Mononuclear cell (primary cell): ENCODE results near the gene SPTBN1. TPM values are rescaled to one million over a fixed set of nuclear protein-coding genes. Genes with fewer than 3 reads are reported as not detected.

Source experiments
- H3K27me3 ChIP-seq: 2 replicates; pipeline ENCODE4 v1.6.0; 2011; ENCODE audit warnings: low read length, control low read depth; ENCODE audit not compliant: insufficient read depth
- H3K4me1 ChIP-seq: 2 replicates; pipeline ENCODE4 v1.5.1; 2011; ENCODE audit warnings: mild to moderate bottlenecking, low read length, control low read depth; ENCODE audit not compliant: insufficient read depth
- H3K4me3 ChIP-seq: 2 replicates; pipeline ENCODE4 v1.5.1; 2011; ENCODE audit warnings: mild to moderate bottlenecking, low read length, moderate library complexity
- H3K9me3 ChIP-seq: 2 replicates; pipeline ENCODE4 v1.5.1; 2011; ENCODE audit warnings: low read depth, mild to moderate bottlenecking, control low read depth, low read length
- total RNA-seq: library from RNA; depleted of rRNA; stranded (reverse); fragments of >200 nt; gene quantifications from one replicate; pipeline ENCODE4 v1.2.3, GENCODE V29; 2012

Gene SPTBN1
- total RNA-seq, 1 donor, result 107 TPM

DNA sequence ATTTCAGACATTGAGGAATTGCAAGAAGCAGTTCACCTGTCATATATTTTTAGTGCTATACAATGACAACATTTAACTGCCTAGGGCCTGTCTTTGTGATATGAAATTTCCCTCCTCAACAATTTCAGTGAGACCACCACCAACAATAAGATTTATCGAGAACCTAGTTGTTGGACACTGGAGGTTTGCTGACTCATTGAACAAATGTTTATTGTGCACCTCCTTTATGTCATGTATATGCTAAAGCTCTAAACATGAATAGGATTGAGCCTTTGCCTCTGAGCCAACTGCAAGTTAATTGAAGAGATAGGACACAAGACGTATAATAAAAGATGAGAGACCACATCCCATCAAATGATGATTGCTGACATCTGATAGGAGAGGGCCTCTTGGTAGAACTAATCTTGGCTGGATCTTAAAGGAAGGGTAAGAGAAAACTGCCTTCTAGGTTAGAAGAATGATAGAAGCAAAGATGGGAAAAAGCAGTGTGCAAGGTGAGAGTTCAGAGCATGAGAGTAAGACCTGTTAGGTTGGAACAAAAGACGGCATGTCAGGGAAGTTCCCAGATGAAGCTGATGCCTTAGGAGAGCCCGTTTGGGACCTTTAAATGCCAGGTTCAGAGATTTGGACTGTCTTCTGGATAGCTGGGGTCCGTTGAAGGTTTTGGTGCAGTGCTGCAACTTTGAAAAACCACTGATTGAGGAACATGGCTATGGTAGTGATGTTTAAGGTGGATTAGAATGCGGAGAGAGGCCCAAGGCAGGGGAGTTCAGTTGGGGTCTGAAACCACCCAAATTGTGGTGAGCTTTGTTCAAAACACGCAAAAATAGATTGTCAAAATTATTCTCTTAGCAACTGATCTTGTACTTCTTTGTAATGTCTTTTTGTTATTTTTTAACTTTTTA lies 134.3 kb downstream of the SPTBN1 start:
- Histone ChIP-seq H3K9me3 (no peaks in the 10 kb centered on the region), H3K4me1 (peaks cover 82% of the 10 kb centered on the region), H3K4me3 (no peak overlapping the region), H3K27me3 (no peaks in the 10 kb centered on the region)

DNA sequence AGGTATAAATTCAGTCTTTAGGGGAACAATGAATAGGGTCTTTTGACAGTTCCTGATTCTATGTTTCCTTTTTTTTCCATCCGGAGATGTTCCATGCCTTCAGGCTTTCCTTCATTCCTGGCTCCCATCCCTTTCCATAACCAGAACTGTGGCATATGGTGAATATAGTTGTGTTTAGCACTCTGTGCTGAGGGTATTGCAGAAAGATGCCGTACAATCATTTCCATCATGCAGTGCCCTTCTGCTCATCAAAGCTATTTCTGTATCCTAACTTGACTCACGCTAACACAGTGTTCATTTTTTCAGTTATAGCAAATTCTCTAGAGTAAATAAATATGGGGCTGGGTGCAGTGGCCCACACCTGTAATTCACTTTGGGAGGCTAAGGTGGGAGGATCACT lies 135.4 kb downstream of the SPTBN1 start:
- H3K4me1 ChIP-seq, result peaks cover 82% of the 10 kb centered on the region
- no peaks in the 10 kb centered on the region for H3K9me3 ChIP-seq
- no peak overlapping the region for H3K4me3 ChIP-seq
- no peaks in the 10 kb centered on the region for H3K27me3 ChIP-seq

DNA sequence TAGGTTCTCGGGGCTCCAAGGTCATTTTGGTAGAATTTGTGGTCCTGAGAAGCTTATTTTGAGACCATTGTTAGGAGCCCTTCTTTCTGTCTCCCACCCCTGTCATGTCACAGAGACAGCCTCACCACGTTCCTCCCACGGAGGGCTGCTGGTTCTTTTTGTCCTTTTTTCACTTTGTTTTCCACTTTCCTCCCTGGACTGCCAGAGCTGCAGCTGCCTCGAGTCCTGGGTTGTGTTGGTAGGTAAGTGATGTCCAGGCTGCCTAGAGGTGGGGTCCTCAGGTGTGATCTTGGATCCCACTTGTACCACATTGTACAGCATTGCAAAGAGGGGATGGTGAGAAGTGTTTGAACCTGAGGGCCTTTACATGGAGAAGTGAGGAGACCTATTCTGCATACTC lies 137.1 kb downstream of the SPTBN1 start:
- no peaks in the 10 kb centered on the region for H3K9me3 ChIP-seq
- H3K4me1 ChIP-seq, result peaks cover 86% of the 10 kb centered on the region
- H3K4me3 ChIP-seq, result no peak overlapping the region
- H3K27me3 ChIP-seq, result no peaks in the 10 kb centered on the region

DNA sequence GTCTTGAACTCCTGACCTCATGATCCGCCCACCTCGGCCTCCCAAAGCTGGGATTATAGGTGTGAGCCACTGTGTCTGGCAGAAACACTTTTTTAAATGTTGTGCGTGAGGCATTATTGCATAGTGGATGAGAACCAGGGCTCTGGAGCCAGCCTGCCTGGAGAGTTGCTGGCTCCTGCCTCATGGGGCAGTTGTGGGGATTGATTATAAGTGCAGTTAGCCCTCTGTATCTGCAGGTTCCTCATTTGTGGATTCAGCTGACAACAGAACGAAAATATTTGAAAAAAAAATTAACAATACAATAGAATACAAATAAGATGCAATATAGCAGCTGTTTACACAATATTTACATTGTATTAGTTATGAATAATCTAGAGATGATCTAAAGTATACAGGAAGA lies 137.9 kb downstream of the SPTBN1 start:
- peaks cover 88% of the 10 kb centered on the region for H3K4me1 ChIP-seq
- H3K4me3 ChIP-seq, result no peak overlapping the region
- no peaks in the 10 kb centered on the region for H3K9me3 ChIP-seq
- no peaks in the 10 kb centered on the region for H3K27me3 ChIP-seq

DNA sequence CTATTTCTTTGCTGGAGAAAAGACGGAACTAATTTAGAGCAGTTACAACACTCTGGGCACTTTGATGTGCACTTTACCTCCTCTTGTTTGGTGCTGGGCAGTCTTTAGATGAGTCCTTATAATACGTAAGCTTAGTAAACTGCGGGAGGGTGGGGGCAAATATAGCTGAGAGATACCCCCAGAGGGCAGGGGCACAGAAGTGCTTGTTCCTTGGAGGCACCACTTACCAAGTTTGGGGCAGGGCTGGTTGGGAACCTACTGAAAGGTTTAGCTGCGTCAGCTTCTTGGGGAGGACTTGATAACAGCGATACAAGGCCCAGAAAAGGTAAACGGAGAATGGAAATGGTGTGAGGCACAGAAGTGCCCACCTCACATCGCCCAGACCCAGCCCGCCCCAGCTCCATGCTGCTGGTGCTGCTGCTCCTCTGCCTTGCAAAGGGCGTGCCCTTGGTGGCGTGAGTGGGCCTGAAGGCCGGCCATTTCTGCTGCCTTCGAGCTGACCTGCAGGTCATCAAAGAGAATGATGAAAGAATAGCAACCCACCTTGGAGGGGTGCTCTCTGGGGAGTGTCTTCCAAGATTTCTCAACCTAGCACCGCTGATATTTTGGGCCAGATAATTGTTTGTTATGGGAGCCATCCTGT lies 139.2 kb downstream of the SPTBN1 start:
- H3K4me3 ChIP-seq, result no peak overlapping the region
- no peaks in the 10 kb centered on the region for H3K9me3 ChIP-seq
- H3K4me1 ChIP-seq, result peaks cover 87% of the 10 kb centered on the region
- no peaks in the 10 kb centered on the region for H3K27me3 ChIP-seq

DNA sequence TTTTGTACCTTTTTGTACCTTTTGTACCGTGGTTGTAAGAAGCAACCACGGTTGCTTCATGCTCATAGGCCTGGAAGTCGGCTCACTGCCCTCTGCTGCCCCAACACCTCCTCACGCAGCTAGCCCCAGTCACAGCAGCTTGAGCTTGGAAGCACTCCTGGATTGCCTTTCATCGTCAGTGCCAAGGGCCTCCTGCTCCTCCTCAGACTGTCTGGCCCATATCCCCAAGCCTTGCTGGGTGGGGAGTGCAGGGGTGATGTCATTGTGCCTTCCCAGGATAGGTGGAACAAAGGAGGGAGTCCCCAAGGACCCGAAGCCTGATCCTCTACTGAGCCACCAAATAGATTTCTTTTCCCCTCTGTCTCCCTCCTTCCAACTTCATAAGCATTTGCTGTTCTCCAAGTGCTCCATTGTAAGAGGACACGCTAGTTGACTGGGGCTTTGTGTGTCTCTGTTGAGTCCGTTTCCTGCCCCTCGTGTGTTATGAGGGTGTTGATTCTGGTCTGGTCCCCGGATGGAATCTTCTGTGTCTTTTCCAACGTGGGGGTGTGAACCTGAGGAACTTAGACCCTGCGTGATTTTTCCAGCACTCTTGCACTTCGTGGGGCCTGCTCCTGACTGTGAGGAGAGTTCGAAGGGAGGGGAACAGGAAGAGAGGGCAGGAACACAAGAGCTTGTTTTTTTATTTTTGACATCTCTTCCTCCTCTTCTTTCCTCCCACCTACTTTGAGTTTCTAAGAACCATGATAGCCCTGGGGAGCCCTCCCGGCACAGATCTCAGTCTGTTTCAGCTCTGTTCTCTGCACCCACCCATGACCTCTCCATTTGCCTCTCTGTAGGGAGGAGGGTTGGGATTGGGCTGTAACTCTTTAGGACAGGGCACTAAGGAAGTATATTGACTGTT lies 140.1 kb downstream of the SPTBN1 start:
- no peaks in the 10 kb centered on the region for H3K27me3 ChIP-seq
- H3K9me3 ChIP-seq, result no peaks in the 10 kb centered on the region
- H3K4me1 ChIP-seq, result peaks cover 83% of the 10 kb centered on the region
- H3K4me3 ChIP-seq, result no peak overlapping the region

DNA sequence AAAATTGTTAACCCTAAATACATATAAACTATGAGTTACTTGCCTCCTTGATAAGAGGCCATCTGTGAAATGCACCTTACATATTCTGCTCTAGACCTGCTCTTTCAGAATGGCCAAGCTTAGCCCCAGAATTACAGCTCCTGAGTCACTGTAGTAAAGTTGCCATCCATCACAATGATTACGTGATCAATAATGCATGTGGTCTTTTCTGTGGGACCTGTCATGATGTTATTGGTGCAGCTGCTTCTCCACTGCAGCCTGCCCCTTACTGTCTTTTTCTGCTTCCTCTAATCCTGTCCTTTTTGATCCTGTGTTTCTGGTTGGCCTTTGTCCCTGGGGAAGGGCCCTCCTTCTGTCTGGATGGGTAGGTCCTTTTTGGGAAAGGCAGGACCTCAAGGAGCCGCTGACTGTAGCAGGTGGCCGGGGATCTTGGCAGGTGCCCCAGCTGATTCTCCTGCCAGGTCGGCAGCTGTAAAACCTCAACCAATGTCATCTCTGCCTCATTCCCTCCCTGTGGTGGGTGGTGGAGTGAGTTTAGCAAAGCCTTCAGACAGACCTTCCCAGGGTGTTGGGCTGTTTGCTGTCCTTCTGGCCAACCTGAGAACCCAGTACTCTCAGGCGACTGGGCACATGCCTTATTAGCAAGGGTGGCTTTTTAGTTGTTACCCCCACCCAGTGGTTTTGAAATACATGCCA lies 141.2 kb downstream of the SPTBN1 start:
- H3K9me3 ChIP-seq, result no peaks in the 10 kb centered on the region
- no peak overlapping the region for H3K4me3 ChIP-seq
- H3K27me3 ChIP-seq, result no peaks in the 10 kb centered on the region
- peaks cover 88% of the 10 kb centered on the region for H3K4me1 ChIP-seq

DNA sequence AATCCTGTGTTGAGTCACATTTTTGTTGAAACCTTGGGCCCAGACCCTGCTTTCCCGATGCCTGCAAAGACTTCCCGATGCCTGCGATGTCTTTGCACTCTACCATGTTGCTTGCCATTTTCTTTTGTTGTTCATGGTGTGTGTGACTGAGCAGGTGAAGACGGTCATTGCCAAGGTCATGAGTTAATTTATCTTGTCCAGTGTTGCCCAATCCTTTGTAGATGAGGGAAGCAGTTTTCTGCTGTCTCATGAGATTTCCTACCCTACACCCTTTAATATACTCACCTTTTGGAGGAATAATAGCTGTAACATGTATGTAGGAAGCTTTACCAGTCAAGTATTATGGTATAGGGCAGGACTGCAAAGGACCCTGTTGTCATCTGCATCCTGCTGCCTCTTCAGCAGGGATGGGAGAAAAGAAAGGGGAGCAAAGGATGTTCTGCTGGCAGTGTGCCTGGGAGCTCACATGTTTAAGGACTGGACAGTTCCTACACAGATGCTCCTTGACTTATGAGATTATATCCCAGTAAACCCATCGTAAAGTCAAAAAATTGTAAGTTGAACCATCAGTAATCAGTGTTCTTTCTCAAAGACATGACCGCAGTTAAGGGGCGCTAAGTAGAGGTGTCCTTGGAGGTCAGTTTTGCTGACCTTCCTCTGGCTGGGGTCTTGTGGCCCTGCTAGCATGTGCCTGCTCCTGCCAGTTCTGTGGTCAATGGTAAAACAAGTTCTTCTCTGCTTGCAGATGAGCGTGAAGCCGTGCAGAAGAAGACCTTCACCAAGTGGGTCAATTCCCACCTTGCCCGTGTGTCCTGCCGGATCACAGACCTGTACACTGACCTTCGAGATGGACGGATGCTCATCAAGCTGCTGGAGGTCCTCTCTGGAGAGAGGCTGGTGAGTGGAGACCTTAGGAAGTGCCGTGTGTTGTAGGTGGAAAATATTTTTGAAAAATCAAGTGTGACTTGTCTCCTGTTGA lies 142.5 kb downstream of the SPTBN1 start:
- Histone ChIP-seq H3K4me1 (peaks cover 88% of the 10 kb centered on the region), H3K9me3 (no peaks in the 10 kb centered on the region), H3K27me3 (no peaks in the 10 kb centered on the region), H3K4me3 (no peak overlapping the region)

DNA sequence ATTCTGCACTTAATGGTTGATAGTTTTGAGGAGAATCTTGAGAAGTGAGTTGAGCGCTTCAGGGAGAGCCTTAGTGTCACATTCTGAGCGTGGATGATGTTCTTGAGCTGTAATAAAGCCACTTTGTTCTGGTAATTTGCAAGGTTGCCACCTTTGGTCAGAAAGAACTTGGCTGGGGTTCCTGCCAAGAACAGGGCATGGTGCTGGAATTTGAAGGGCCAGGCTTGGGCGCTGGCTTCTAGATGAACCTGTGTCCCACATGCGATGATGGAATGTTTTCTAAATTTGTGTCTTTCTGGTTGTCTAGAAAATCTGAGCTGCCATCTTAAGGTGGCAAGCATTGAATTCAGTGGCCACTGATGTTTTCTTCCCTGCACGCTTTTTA lies 143.2 kb downstream of the SPTBN1 start:
- no peaks in the 10 kb centered on the region for H3K27me3 ChIP-seq
- no peaks in the 10 kb centered on the region for H3K9me3 ChIP-seq
- H3K4me1 ChIP-seq, result peaks cover 89% of the 10 kb centered on the region
- no peak overlapping the region for H3K4me3 ChIP-seq

DNA sequence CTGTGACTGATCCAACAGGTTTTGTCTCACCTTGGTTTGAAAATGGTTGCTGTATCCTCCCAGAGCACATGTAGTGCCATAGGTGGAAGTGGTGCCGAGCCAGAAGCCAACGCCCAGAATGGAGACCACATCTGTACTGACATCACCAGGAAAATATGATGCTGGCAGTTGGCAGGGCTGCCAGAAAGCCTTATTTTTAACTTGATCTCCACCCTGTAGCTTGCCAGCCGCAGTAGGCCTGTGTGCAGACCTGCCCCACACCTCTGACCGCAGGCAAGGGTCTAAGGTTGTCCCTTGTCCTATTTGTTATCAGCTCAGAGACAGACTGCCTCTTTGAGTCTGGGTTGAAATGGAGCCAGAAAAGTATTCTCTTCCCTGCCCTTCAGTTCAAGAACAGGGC lies 143.8 kb downstream of the SPTBN1 start:
- H3K4me1 ChIP-seq, result peaks cover 94% of the 10 kb centered on the region
- H3K4me3 ChIP-seq, result no peak overlapping the region
- no peaks in the 10 kb centered on the region for H3K27me3 ChIP-seq
- H3K9me3 ChIP-seq, result no peaks in the 10 kb centered on the region

DNA sequence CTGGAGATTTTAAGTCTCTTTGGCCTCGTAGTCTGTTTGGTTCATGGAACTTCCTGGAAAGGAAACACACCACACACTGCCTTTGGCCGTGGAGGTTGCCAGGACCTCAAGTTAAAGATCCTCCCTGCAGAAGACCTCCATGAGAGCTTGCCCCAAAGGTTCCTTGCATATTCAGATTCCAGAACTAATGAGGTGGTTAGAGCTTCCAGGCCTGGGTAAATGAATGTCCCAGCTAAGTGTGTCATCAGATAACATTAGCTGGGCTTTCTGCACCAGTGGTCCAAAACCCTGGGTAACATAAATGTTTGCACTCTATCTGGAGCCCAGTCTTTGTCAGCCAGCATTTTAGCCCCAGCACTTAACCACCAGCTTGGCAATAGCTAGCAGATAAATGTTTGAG lies 145.2 kb downstream of the SPTBN1 start:
- no peaks in the 10 kb centered on the region for H3K27me3 ChIP-seq
- H3K4me3 ChIP-seq, result no peak overlapping the region
- H3K9me3 ChIP-seq, result no peaks in the 10 kb centered on the region
- H3K4me1 ChIP-seq, result peaks cover 94% of the 10 kb centered on the region

DNA sequence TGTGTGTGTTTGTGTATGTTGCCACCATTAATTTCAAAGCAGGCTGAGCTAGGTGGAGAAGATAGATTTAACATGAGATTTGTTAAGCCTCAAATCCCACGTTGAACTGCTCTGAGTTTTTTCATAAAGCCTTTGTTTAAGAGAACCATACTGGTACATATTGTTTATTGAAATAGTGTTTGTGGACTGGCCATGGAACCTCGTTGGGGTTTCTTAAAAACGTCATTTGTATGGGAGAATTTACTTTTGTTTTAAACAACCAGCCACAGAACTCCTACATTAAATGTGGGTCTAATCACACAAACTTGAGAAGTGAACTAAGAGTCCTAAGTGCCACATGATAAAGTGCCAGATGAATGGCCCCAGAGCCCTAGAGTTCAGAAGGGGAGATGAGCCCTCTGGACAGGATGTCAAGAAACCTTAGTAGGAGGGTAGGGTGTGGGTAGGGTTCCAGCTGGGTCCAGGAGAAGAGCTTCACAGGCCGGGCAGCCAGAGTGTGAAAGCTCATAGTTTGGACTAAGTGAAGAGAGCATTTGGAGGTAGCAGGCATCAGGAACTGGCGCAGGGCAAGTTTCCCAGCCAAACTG lies 146.7 kb downstream of the SPTBN1 start:
- H3K27me3 ChIP-seq, result no peaks in the 10 kb centered on the region
- peaks cover 82% of the 10 kb centered on the region for H3K4me1 ChIP-seq
- H3K9me3 ChIP-seq, result no peaks in the 10 kb centered on the region
- H3K4me3 ChIP-seq, result no peak overlapping the region

DNA sequence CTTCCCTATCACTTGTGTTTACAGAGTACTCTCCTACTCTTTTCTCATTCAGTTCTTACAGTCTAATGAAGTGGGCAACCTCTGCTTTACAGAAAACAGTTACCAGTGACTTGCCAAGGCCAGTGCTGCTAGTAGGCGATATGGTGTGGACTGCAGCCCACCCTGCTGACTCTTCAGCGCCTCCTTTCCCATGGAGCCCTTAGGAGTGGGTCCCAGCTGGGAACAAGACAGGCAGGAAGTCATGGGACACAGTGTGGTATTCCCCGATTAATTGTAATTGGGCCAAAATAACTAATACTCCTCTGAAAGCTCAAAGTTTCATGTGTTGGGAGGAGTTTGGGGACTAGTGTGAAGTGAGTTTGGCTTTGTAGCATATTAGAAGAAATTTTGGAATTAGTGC lies 147.2 kb downstream of the SPTBN1 start:
- Histone ChIP-seq H3K4me1 (peaks cover 77% of the 10 kb centered on the region), H3K27me3 (no peaks in the 10 kb centered on the region), H3K4me3 (no peak overlapping the region)

More for the DNA sequence above, 147.2 kb downstream of the SPTBN1 start:
- H3K9me3 ChIP-seq, result no peaks in the 10 kb centered on the region
